Cardiac muscle cell (in vitro differentiated cells and primary cell): ENCODE results near the gene WNT11. TPM values are rescaled to one million over a fixed set of nuclear protein-coding genes. Genes with fewer than 3 reads are reported as not detected.

Experiments
- DNase-seq, 2 donors: peaks; one replicate each; pipeline versions ENCODE4 v3.0.0 to v3.0.0-alpha.2; 2010 to 2017; ENCODE audit warnings: low read depth in 1 of 2, low spot score in 1 of 2
- H3K27ac ChIP-seq: fragments of 200-600 bp; sonication (generic); 2 replicates; pipeline ENCODE4 v1.5.1; 2016
- H3K27me3 ChIP-seq: fragments of 200-600 bp; sonication (generic); 2 replicates; pipeline ENCODE4 v1.6.0; 2016; ENCODE audit warnings: control low read depth
- H3K36me3 ChIP-seq: fragments of 200-600 bp; sonication (generic); 2 replicates; pipeline ENCODE4 v1.5.1; 2016; ENCODE audit warnings: control low read depth
- H3K4me1 ChIP-seq: fragments of 200-600 bp; sonication (generic); 2 replicates; pipeline ENCODE4 v1.8.1; 2017; ENCODE audit warnings: low read depth, mild to moderate bottlenecking, mixed run types
- H3K4me3 ChIP-seq: fragments of 200-600 bp; sonication (generic); 2 replicates; pipeline ENCODE4 v1.5.1; 2016; ENCODE audit warnings: mild to moderate bottlenecking
- H3K9me3 ChIP-seq: fragments of 200-600 bp; sonication (generic); 2 replicates; pipeline ENCODE4 v1.5.1; 2017; ENCODE audit warnings: low read depth, mild to moderate bottlenecking, control low read depth
- CTCF ChIP-seq: IDR thresholded peaks from 2 replicates; pipeline ENCODE4 v1.5.1; 2012; ENCODE audit warnings: low read depth, mild to moderate bottlenecking, low read length
- polyA plus RNA-seq: library from polyadenylated mRNA; unstranded; fragments of >200 nt; fragmentation: Nextera tagmentation; extraction: Ambion mirVana; gene quantifications from 2 replicates; pipeline ENCODE4 v1.2.1, GENCODE V29; 2016
- total RNA-seq: library from RNA; depleted of rRNA; stranded (reverse); fragments of >200 nt; gene quantifications from 2 replicates; pipeline ENCODE4 v1.2.3, GENCODE V29; 2016

The WNT11 gene
- total and polyA plus RNA-seq, 2 experiments from 2014 or later: 87.9 to 107 TPM

GRCh38 chr11:76234416-76235232, 28.3 kb upstream of the WNT11 start:
- peak in 1 of 2 donors; percentile 78 for DNase-seq
- no peak for TF ChIP-seq CTCF

GRCh38 chr11:76234021-76234415, 27.7 kb upstream of the WNT11 start:
- peaks cover 6% of the 10 kb centered on the region for H3K4me1 ChIP-seq
- no peak for TF ChIP-seq CTCF
- H3K4me3 ChIP-seq: no peak overlapping the region
- H3K27me3 ChIP-seq: no peaks in the 10 kb centered on the region
- no peaks in the 10 kb centered on the region for H3K9me3 ChIP-seq
- no peak overlapping the region for H3K27ac ChIP-seq
- no peaks in the 10 kb centered on the region for H3K36me3 ChIP-seq
- no peak for DNase-seq

More at GRCh38 chr11:76234416-76235232, 28.3 kb upstream of the WNT11 start:
- no peaks in the 10 kb centered on the region for H3K27me3 ChIP-seq
- H3K4me3 ChIP-seq: peak overlapping the region; percentile 82
- H3K9me3 ChIP-seq: no peaks in the 10 kb centered on the region
- peak overlapping the region; percentile 77 for H3K27ac ChIP-seq
- no peaks in the 10 kb centered on the region for H3K36me3 ChIP-seq
- H3K4me1 ChIP-seq: peaks cover 3% of the 10 kb centered on the region

GRCh38 chr11:76233196-76233921, 27.1 kb upstream of the WNT11 start:
- Histone ChIP-seq H3K9me3 (no peaks in the 10 kb centered on the region), H3K27me3 (no peaks in the 10 kb centered on the region), H3K4me1 (peaks cover 6% of the 10 kb centered on the region), H3K27ac (no peak overlapping the region), H3K36me3 (no peaks in the 10 kb centered on the region), H3K4me3 (no peak overlapping the region)
- no peak for DNase-seq
- TF ChIP-seq CTCF: no peak

GRCh38 chr11:76232026-76232665, 25.8 kb upstream of the WNT11 start:
- Histone ChIP-seq H3K36me3 (no peaks in the 10 kb centered on the region), H3K4me1 (peaks cover 14% of the 10 kb centered on the region), H3K9me3 (no peaks in the 10 kb centered on the region), H3K4me3 (no peak overlapping the region), H3K27me3 (no peaks in the 10 kb centered on the region), H3K27ac (no peak overlapping the region)
- no peak for DNase-seq
- TF ChIP-seq CTCF: no peak

- no peak for TF ChIP-seq CTCF
- H3K9me3 ChIP-seq: no peaks in the 10 kb centered on the region
- H3K27ac ChIP-seq: no peak overlapping the region
- H3K27me3 ChIP-seq: no peaks in the 10 kb centered on the region
- no peaks in the 10 kb centered on the region for H3K36me3 ChIP-seq
- H3K4me1 ChIP-seq: peaks cover 14% of the 10 kb centered on the region
- no peak overlapping the region for H3K4me3 ChIP-seq
- DNase-seq: no peak
Measured at GRCh38 chr11:76231121-76231738, 24.9 kb upstream of the WNT11 start.
